CD4-positive, alpha-beta T cell (primary cell): ENCODE data around the gene THOP1. TPM values are rescaled to one million over a fixed set of nuclear protein-coding genes. Genes with fewer than 3 reads are reported as not detected.

ENCODE experiments used
- ATAC-seq: fragments of 200-7000 bp; cut with Tn5 transposase; one replicate; pipeline ENCODE4 v1.10.0; 2022; ENCODE audit warnings: mild to moderate bottlenecking; ENCODE audit not compliant: poor library complexity
- CTCF ChIA-PET: fragments of 350-600 bp; sonication (Branson Sonifier 250); formaldehyde crosslinking; loops from one replicate; lab custom pipeline; 2021; ENCODE audit warnings: antibody characterized with exemption, inconsistent platforms; lab: Charles Lee
- POLR2A ChIA-PET: fragments of 350-600 bp; sonication (Branson Sonifier 250); formaldehyde crosslinking; loops from one replicate; lab custom pipeline; 2021; ENCODE audit warnings: antibody characterized with exemption, inconsistent platforms; lab: Charles Lee
- DNase-seq, 14 experiments: peaks; one replicate each; pipeline ENCODE4 v3.0.0-alpha.2; 2013 to 2020; ENCODE audit warnings: mixed read lengths in 2 of 14
- H3K27ac ChIP-seq, 2 donors: one replicate each; pipeline versions ENCODE4 v1.5.1 to v1.7.0; 2013; ENCODE audit warnings: low read length in 2 of 2, low read depth in 1 of 2, mild to moderate bottlenecking in 1 of 2
- H3K27me3 ChIP-seq, 2 experiments: 1 replicate in 1 of 2; 2 replicates in 1 of 2; pipeline versions ENCODE4 v1.6.1 to v1.7.0; 2013; ENCODE audit warnings: low read length in 2 of 2, control low read depth in 1 of 2, mild to moderate bottlenecking in 1 of 2, moderate library complexity in 1 of 2; ENCODE audit not compliant: insufficient read depth in 2 of 2, control insufficient read depth in 1 of 2
- H3K36me3 ChIP-seq: one replicate; pipeline ENCODE4 v1.6.1; 2013; ENCODE audit warnings: low read length, control low read depth; ENCODE audit not compliant: insufficient read depth
- H3K4me1 ChIP-seq: one replicate; pipeline ENCODE4 v1.6.1; 2013; ENCODE audit warnings: low read length, control low read depth; ENCODE audit not compliant: insufficient read depth
- H3K4me3 ChIP-seq: one replicate; pipeline ENCODE4 v1.5.1; 2013; ENCODE audit warnings: mild to moderate bottlenecking, low read length, moderate library complexity
- H3K9me3 ChIP-seq, 2 experiments: 1 replicate in 1 of 2; 2 replicates in 1 of 2; pipeline versions ENCODE4 v1.6.1 to v1.7.0; 2013; ENCODE audit warnings: low read length in 2 of 2, mild to moderate bottlenecking in 2 of 2, control low read depth in 1 of 2, moderate library complexity in 1 of 2; ENCODE audit not compliant: control insufficient read depth in 1 of 2, insufficient read depth in 1 of 2
- H3K27ac Mint-ChIP-seq: one replicate; pipeline ENCODE4 v1.8.0; 2020; ENCODE audit warnings: mixed read lengths
- H3K27me3 Mint-ChIP-seq: one replicate; pipeline ENCODE4 v1.8.0; 2021; ENCODE audit warnings: mixed read lengths
- H3K36me3 Mint-ChIP-seq: one replicate; pipeline ENCODE4 v1.8.0; 2021; ENCODE audit warnings: low read depth, mixed read lengths
- H3K4me1 Mint-ChIP-seq: one replicate; pipeline ENCODE4 v1.8.0; 2021; ENCODE audit warnings: low read depth, mixed read lengths
- H3K4me3 Mint-ChIP-seq: one replicate; pipeline ENCODE4 v1.8.0; 2020; ENCODE audit warnings: mild to moderate bottlenecking, mixed read lengths
- H3K9me3 Mint-ChIP-seq: one replicate; pipeline ENCODE4 v1.8.0; 2020; ENCODE audit warnings: mixed read lengths
- intact Hi-C, 2 experiments: fragments of 100-400 bp; cut with DNase I in 1 of 2; cut with micrococcal nuclease in 1 of 2; formaldehyde crosslinking; loops; one replicate each; pipeline versions ENCODE4 v1.15.1 to v1.9.0; 2023 to 2025; cut with DNase I, micrococcal nuclease
- total RNA-seq, 174 experiments: library from RNA in 2 of 174; stranded (reverse) in 2 of 174; gene quantifications; one replicate each; pipeline ENCODE4 v1.2.3 and lab custom pipeline; 2021 to 2026
- TF ChIP-seq, protein P1 (sequence below): fragments of 200-600 bp; IDR thresholded peaks from one replicate; pipeline ENCODE4 v1.8.0; 2022; ENCODE audit warnings: antibody characterized with exemption, mild to moderate bottlenecking

THOP1 gene
- total RNA-seq, 2 experiments from 2014 or later, result 26.6 to 27.3 TPM

DNA sequence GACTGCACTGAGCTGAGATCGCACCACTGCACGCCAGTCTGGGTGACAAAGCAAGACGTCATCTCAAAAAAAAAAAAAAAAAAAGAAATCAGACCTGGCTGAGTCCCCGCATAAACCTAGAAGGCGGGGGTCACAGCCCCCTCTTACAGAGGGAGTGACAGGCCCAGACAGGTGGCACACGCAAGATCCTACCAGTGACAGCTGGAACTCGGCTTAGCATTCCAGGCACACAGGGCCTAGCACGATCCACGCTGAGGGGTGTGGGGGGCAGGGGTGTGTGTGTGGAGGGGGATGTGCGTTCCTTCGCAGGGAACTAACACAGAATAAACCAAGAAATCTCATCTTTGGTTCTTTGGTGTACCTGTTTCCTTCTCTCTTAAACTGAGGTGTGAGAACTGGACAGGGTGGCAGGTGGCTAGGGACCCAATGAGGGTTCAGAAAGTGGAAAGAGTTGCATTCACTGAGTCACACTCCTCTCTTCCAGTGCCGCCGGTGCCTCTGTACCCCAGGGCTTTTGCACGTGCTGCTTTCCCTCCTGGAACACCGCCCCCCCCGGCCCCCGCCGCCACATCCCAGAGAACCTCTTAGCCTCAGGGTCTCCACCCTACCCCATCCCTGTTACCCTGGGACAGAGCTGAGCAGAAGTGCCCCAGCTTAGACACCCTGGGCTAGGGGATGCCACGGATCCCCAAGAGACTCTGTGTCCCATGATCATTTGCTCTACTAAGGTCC, 7.2 kb upstream of the THOP1 start:
- Histone ChIP-seq H3K4me3 (no peak overlapping the region), H3K27ac (no peak overlapping the region), H3K9me3 (no peaks in the 10 kb centered on the region), H3K36me3 (peaks cover 3% of the 10 kb centered on the region), H3K4me1 (peaks cover 56% of the 10 kb centered on the region), H3K27me3 (no peaks in the 10 kb centered on the region)
- ChIA-PET POLR2A (no interaction called here), CTCF (interaction anchor here (1.9 kb wide), 1 partner anchor 29 kb away, joined by 7 read pairs; no protein-coding TSS in a partner anchor)
- TF ChIP-seq, protein P1, sequence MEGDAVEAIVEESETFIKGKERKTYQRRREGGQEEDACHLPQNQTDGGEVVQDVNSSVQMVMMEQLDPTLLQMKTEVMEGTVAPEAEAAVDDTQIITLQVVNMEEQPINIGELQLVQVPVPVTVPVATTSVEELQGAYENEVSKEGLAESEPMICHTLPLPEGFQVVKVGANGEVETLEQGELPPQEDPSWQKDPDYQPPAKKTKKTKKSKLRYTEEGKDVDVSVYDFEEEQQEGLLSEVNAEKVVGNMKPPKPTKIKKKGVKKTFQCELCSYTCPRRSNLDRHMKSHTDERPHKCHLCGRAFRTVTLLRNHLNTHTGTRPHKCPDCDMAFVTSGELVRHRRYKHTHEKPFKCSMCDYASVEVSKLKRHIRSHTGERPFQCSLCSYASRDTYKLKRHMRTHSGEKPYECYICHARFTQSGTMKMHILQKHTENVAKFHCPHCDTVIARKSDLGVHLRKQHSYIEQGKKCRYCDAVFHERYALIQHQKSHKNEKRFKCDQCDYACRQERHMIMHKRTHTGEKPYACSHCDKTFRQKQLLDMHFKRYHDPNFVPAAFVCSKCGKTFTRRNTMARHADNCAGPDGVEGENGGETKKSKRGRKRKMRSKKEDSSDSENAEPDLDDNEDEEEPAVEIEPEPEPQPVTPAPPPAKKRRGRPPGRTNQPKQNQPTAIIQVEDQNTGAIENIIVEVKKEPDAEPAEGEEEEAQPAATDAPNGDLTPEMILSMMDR, result no peak
- Mint-ChIP-seq H3K36me3 (peaks cover 23% of the 10 kb centered on the region), H3K9me3 (no peaks in the 10 kb centered on the region), H3K27ac (no peak overlapping the region), H3K27me3 (no peaks in the 10 kb centered on the region), H3K4me3 (peak overlapping the region; percentile 34), H3K4me1 (peaks cover 59% of the 10 kb centered on the region)
- DNase-seq (no peak), ATAC-seq (no peak)
- intact Hi-C loops, result no loop called here

- no peaks in the 10 kb centered on the region for H3K9me3 Mint-ChIP-seq
- H3K36me3 Mint-ChIP-seq, result peaks cover 23% of the 10 kb centered on the region
- no peak for ATAC-seq
- ChIA-PET POLR2A (no interaction called here), CTCF (interaction anchor here (1.9 kb wide), 1 partner anchor 30 kb away, joined by 7 read pairs; no protein-coding TSS in a partner anchor)
- TF ChIP-seq, protein P1, result no peak
- Histone ChIP-seq H3K27ac (no peak overlapping the region), H3K4me3 (no peak overlapping the region), H3K36me3 (peaks cover 3% of the 10 kb centered on the region), H3K27me3 (no peaks in the 10 kb centered on the region), H3K4me1 (peaks cover 65% of the 10 kb centered on the region), H3K9me3 (no peaks in the 10 kb centered on the region)
- intact Hi-C loops, result no loop called here
- peaks cover 65% of the 10 kb centered on the region for H3K4me1 Mint-ChIP-seq
- no peak for DNase-seq
- no peak overlapping the region for H3K4me3 Mint-ChIP-seq
- no peak overlapping the region for H3K27ac Mint-ChIP-seq
- no peaks in the 10 kb centered on the region for H3K27me3 Mint-ChIP-seq
Measured at GRCh38 chr19:2779121-2779740, 6.1 kb upstream of the THOP1 start.

DNA sequence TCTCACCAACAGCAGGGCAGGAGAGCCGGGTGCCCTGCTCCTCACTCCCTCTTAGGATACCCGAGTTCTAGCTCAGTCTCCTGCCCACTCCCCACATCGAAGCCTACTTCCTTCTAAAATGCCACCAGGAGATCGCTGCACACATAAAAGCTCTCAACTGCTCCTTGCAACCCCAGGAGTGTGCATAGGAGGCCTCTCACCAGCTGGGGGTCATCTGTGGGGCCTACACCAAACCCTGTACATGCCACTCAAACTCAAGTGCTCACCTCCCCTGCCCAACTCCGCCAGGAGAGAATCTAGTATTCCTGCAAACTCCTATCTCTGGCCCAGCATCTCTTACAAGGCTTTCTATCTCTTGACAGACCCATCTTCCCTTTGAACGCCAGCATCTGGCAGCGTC, 5.0 kb upstream of the THOP1 start:
- intact Hi-C loops, result no loop called here
- Mint-ChIP-seq H3K36me3 (peaks cover 25% of the 10 kb centered on the region), H3K9me3 (no peaks in the 10 kb centered on the region), H3K4me3 (peak overlapping the region; percentile 54), H3K27me3 (no peaks in the 10 kb centered on the region), H3K27ac (peak overlapping the region; percentile 25), H3K4me1 (peaks cover 60% of the 10 kb centered on the region)
- no peak overlapping the region for H3K4me3 ChIP-seq
- TF ChIP-seq, protein P1, result no peak
- no peaks in the 10 kb centered on the region for H3K27me3 ChIP-seq
- ChIA-PET POLR2A (no interaction called here), CTCF (interaction anchor here (1.9 kb wide), 1 partner anchor 31 kb away, joined by 7 read pairs; no protein-coding TSS in a partner anchor)
- peaks cover 3% of the 10 kb centered on the region for H3K36me3 ChIP-seq
- peaks cover 64% of the 10 kb centered on the region for H3K4me1 ChIP-seq
- no peaks in the 10 kb centered on the region for H3K9me3 ChIP-seq
- no peak overlapping the region for H3K27ac ChIP-seq
- ATAC-seq, result no peak
- no peak for DNase-seq
